ENCODE measurements around the gene CARD6. TPM values are rescaled to one million over a fixed set of nuclear protein-coding genes. Genes with fewer than 3 reads are reported as not detected.

Gene CARD6
- total and polyA plus RNA-seq, 9 of the 15 experiments (the other 6 are each of a cell fraction or from before 2014, with no cell fraction given) = 3.5 to 8.3 (median 5.9) TPM

DNA sequence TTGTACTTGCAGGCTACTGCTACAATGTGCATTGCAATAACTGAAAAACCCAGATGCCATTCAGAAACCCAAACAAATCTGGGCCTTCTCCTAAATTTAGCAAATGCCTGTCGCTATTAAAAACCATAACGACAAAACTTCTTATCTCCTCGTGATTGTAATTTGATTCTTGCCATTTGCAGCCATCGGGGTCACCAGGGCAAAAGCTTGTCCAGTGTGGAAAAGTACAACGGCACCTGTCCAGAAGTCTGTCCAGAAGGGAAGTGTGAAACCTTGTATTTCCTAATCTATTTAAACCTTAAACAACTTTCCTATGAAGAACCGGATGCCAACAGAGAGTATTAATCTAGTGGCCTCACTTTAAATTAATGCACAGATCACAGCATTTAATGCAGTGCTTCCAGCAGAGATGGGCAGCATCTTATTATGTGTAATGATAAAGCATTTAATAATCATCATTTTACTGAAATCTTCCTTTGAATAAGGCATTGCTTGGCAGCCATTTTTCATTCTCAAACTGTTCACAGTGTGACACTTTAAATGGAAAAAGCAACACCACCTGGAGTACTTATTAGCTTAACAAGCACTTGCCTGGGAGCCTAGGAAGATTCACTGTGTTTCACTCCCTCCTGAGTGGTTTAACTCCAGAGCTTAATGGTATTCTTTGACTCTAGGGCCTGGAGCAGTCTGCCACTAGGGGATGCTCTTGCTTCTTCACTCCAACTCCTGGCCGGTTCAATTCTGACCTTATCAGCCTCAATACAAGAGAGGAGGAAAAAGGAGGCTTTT lies 63.2 kb downstream of the CARD6 start (continued):
- TF ChIP-seq, protein P1, sequence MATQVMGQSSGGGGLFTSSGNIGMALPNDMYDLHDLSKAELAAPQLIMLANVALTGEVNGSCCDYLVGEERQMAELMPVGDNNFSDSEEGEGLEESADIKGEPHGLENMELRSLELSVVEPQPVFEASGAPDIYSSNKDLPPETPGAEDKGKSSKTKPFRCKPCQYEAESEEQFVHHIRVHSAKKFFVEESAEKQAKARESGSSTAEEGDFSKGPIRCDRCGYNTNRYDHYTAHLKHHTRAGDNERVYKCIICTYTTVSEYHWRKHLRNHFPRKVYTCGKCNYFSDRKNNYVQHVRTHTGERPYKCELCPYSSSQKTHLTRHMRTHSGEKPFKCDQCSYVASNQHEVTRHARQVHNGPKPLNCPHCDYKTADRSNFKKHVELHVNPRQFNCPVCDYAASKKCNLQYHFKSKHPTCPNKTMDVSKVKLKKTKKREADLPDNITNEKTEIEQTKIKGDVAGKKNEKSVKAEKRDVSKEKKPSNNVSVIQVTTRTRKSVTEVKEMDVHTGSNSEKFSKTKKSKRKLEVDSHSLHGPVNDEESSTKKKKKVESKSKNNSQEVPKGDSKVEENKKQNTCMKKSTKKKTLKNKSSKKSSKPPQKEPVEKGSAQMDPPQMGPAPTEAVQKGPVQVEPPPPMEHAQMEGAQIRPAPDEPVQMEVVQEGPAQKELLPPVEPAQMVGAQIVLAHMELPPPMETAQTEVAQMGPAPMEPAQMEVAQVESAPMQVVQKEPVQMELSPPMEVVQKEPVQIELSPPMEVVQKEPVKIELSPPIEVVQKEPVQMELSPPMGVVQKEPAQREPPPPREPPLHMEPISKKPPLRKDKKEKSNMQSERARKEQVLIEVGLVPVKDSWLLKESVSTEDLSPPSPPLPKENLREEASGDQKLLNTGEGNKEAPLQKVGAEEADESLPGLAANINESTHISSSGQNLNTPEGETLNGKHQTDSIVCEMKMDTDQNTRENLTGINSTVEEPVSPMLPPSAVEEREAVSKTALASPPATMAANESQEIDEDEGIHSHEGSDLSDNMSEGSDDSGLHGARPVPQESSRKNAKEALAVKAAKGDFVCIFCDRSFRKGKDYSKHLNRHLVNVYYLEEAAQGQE (IDR thresholded peaks at IDR 0.05; ENCODE audit: borderline replicate concordance) = peak; percentile 78
- TF ChIP-seq, protein P1 (CRISPR knock-in tag; IDR thresholded peaks at IDR 0.05; ENCODE audit: low read depth) = no peak
- TF ChIP-seq, protein P2, sequence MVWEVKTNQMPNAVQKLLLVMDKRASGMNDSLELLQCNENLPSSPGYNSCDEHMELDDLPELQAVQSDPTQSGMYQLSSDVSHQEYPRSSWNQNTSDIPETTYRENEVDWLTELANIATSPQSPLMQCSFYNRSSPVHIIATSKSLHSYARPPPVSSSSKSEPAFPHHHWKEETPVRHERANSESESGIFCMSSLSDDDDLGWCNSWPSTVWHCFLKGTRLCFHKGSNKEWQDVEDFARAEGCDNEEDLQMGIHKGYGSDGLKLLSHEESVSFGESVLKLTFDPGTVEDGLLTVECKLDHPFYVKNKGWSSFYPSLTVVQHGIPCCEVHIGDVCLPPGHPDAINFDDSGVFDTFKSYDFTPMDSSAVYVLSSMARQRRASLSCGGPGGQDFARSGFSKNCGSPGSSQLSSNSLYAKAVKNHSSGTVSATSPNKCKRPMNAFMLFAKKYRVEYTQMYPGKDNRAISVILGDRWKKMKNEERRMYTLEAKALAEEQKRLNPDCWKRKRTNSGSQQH (CRISPR knock-in tag; IDR thresholded peaks at IDR 0.05) = no peak
- TF ChIP-seq HMGN3 (IDR thresholded peaks at IDR 0.05; ENCODE audit: borderline replicate concordance, extremely low read depth, insufficient read length, low read depth, low read length) = no peak
- 0 out of 4 replicates have a peak, but pooled peaks of 1 of the 2 experiments have one; percentile 15 for TF ChIP-seq RCOR1 (IDR thresholded peaks at IDR 0.05; ENCODE audit: borderline replicate concordance in 1 of 2, low read depth in 2 of 2, low read length in 2 of 2)
- TF ChIP-seq SMC3 (conservative IDR thresholded peaks at IDR 0.05; ENCODE audit: insufficient read depth, low read depth, low read length) = peak; percentile 92
- no peak for TF ChIP-seq C11orf30 (IDR thresholded peaks at IDR 0.05; ENCODE audit: low read depth)
- no peak for TF ChIP-seq MCM3 (IDR thresholded peaks at IDR 0.05)
- no peak for TF ChIP-seq NCOA4 (IDR thresholded peaks at IDR 0.05; ENCODE audit: partially characterized antibody)
- TF ChIP-seq YY1 (IDR thresholded peaks at IDR 0.05; ENCODE audit: borderline replicate concordance in 1 of 3, control insufficient read depth in 1 of 3, extremely low read depth in 1 of 3, insufficient read depth in 3 of 3, insufficient read length in 1 of 3, insufficient replicate concordance in 2 of 3, low read depth in 1 of 3, low read length in 2 of 3) = peak in 1 of 3 experiments; percentile 22
- TF ChIP-seq, protein P3, sequence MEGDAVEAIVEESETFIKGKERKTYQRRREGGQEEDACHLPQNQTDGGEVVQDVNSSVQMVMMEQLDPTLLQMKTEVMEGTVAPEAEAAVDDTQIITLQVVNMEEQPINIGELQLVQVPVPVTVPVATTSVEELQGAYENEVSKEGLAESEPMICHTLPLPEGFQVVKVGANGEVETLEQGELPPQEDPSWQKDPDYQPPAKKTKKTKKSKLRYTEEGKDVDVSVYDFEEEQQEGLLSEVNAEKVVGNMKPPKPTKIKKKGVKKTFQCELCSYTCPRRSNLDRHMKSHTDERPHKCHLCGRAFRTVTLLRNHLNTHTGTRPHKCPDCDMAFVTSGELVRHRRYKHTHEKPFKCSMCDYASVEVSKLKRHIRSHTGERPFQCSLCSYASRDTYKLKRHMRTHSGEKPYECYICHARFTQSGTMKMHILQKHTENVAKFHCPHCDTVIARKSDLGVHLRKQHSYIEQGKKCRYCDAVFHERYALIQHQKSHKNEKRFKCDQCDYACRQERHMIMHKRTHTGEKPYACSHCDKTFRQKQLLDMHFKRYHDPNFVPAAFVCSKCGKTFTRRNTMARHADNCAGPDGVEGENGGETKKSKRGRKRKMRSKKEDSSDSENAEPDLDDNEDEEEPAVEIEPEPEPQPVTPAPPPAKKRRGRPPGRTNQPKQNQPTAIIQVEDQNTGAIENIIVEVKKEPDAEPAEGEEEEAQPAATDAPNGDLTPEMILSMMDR (IDR thresholded peaks at IDR 0.05 in 2 of 3, conservative IDR thresholded peaks at IDR 0.05 in 1 of 3; ENCODE audit: insufficient read depth in 2 of 3, low read depth in 1 of 3, low read length in 3 of 3) = peak; percentile 92 to 98 (median 98)
- no peak for TF ChIP-seq SRSF3 (IDR thresholded peaks at IDR 0.05; ENCODE audit: insufficient read depth, low read length)
